AG04449 (cell line): ENCODE measurements around the gene TRNP1.

Experiments
- CTCF ChIA-PET: fragments of 350-600 bp; formaldehyde crosslinking; extraction: SDS; loops from one replicate; lab custom pipeline; 2021; ENCODE audit warnings: antibody characterized with exemption; lab: Yijun Ruan, JAX
- POLR2A ChIA-PET: fragments of 400-600, 350-600 bp; formaldehyde crosslinking; extraction: SDS; loops from one replicate; lab custom pipeline; 2020; ENCODE audit warnings: antibody characterized with exemption, inconsistent platforms; lab: Yijun Ruan, JAX
- DNase-seq: peaks from one replicate; pipeline ENCODE4 v3.0.0-alpha.2; 2010; ENCODE audit warnings: low read depth, low spot score
- H3K4me3 ChIP-seq: 2 replicates; pipeline ENCODE4 v1.5.1; 2011; ENCODE audit warnings: low read depth, mild to moderate bottlenecking, control low read depth, low read length
- CTCF ChIP-seq: IDR thresholded peaks from one replicate; pipeline ENCODE4 v1.5.1; 2011; ENCODE audit warnings: mild to moderate bottlenecking, moderate library complexity, low read length, control low read depth, inconsistent platforms; ENCODE audit not compliant: insufficient read depth; ENCODE audit errors: missing control alignments

Gene TRNP1

GRCh38 chr1:27015260-27015659 lies 21.8 kb downstream of the TRNP1 start:
- ChIA-PET CTCF (interaction anchor here (1.3 to 1.5 kb wide), 2 partner anchors 11 to 30 kb away, joined by 3 to 5 read pairs; no protein-coding TSS in a partner anchor), POLR2A (no interaction called here)
- DNase-seq: no peak
- H3K4me3 ChIP-seq: no peak overlapping the region
- no peak for TF ChIP-seq CTCF

- no peak for TF ChIP-seq CTCF
- no peak for DNase-seq
- ChIA-PET POLR2A (no interaction called here), CTCF (interaction anchor here (1.1 to 1.5 kb wide), 4 partner anchors 10 to 50 kb away, joined by 3 to 5 read pairs (median 3); no protein-coding TSS in a partner anchor)
- H3K4me3 ChIP-seq: no peak overlapping the region
Measured at GRCh38 chr1:27016376-27016775, 22.9 kb downstream of the TRNP1 start.

GRCh38 chr1:27017207-27017606 lies 23.7 kb downstream of the TRNP1 start:
- POLR2A ChIA-PET: no interaction called here
- no peak for DNase-seq
- CTCF ChIA-PET: interaction anchor here (1.1 to 1.2 kb wide), 2 partner anchors 19 to 51 kb away, joined by 3 read pairs; no protein-coding TSS in a partner anchor
- no peak for TF ChIP-seq CTCF
- no peak overlapping the region for H3K4me3 ChIP-seq

GRCh38 chr1:27018316-27018715 lies 24.8 kb downstream of the TRNP1 start:
- DNase-seq: no peak
- no peak overlapping the region for H3K4me3 ChIP-seq
- ChIA-PET CTCF (interaction anchor here (0.8 to 1.6 kb wide), 6 partner anchors 20 to 278 kb away, joined by 3 to 8 read pairs (median 4); no protein-coding TSS in a partner anchor), POLR2A (no interaction called here)
- no peak for TF ChIP-seq CTCF

- TF ChIP-seq CTCF: no peak
- no peak for DNase-seq
- CTCF ChIA-PET: interaction anchor here (0.9 to 2.1 kb wide), 6 partner anchors 11 to 76 kb away, joined by 3 to 10 read pairs (median 4); no protein-coding TSS in a partner anchor
- no peak overlapping the region for H3K4me3 ChIP-seq
- POLR2A ChIA-PET: interaction anchor here (0.6 kb wide), 1 partner anchor 17 kb away, joined by 3 read pairs; no protein-coding TSS in a partner anchor
Measured at GRCh38 chr1:27021354-27022031, 28.0 kb downstream of the TRNP1 start.

- DNase-seq: no peak
- POLR2A ChIA-PET: interaction anchor here (0.6 kb wide), 1 partner anchor 505 kb away, joined by 3 read pairs; no protein-coding TSS in a partner anchor
- no peak overlapping the region for H3K4me3 ChIP-seq
- no peak for TF ChIP-seq CTCF
- CTCF ChIA-PET: interaction anchor here (1.2 to 2.5 kb wide), 4 partner anchors 10 to 71 kb away, joined by 4 to 9 read pairs (median 4); no protein-coding TSS in a partner anchor
Measured at GRCh38 chr1:27025718-27026117, 32.2 kb downstream of the TRNP1 start.
